ENCODE data around the gene TMEM52.
A peak's percentile ranks its signal among the peaks of the same experiment; 100 is the strongest.
"Not testable (repeated sequence)": the region's sequence is repeated elsewhere in the genome, so short reads cannot be mapped to it uniquely, and the experiment has no call there.

TMEM52 gene

GRCh38 chr1:1891349-1892078 is 27.6 kb downstream of the TMEM52 start:
- peaks cover 6% of the 10 kb centered on the region for H3K36me3 ChIP-seq
- DNase-seq = peak; percentile 59
- H3K27me3 ChIP-seq = no peaks in the 10 kb centered on the region
- peak overlapping the region; percentile 66 for H3K4me3 ChIP-seq (ENCODE audit: low read depth, low read length)
- H3K4me1 ChIP-seq = peaks cover 7% of the 10 kb centered on the region
- TF ChIP-seq CTCF (IDR thresholded peaks at IDR 0.05; ENCODE audit: low read depth, low read length) = no peak
- H3K9me3 ChIP-seq = no peaks in the 10 kb centered on the region

- H3K4me3 ChIP-seq (ENCODE audit: low read depth, low read length) = peak within 1 kb of the TSS; percentile 86
- TF ChIP-seq CTCF (IDR thresholded peaks at IDR 0.05; ENCODE audit: low read depth, low read length) = no peak
These were observed 28.4 kb downstream of the TMEM52 start, which contains the start of gene GNB1 for GRCh38 chr1:1890506-1891348. GNB1 (minus strand) TSS chr1:1891087; CDS start chr1:1825453, 65,634 bp downstream.

GRCh38 chr1:1889847-1890505 is 29.1 kb downstream of the TMEM52 start:
- Histone ChIP-seq H3K27me3 (no peaks in the 10 kb centered on the region), H3K4me3 (ENCODE audit: low read depth, low read length) (peak overlapping the region; percentile 86), H3K36me3 (peaks cover 9% of the 10 kb centered on the region), H3K4me1 (peaks cover 7% of the 10 kb centered on the region), H3K9me3 (no peaks in the 10 kb centered on the region)
- TF ChIP-seq CTCF (IDR thresholded peaks at IDR 0.05; ENCODE audit: low read depth, low read length) = no peak
- peak; percentile 46 for DNase-seq

More at GRCh38 chr1:1890506-1891348, 28.4 kb downstream of the TMEM52 start, which contains the start of gene GNB1:
- H3K36me3 ChIP-seq = peaks cover 6% of the 10 kb centered on the region
- peak; percentile 92 for DNase-seq
- no peaks in the 10 kb centered on the region for H3K9me3 ChIP-seq
- H3K27me3 ChIP-seq = no peaks in the 10 kb centered on the region
- peaks cover 7% of the 10 kb centered on the region for H3K4me1 ChIP-seq

- no peaks in the 10 kb centered on the region for H3K27me3 ChIP-seq
- H3K4me1 ChIP-seq = peaks cover 7% of the 10 kb centered on the region
- peak overlapping the region; percentile 86 for H3K4me3 ChIP-seq (ENCODE audit: low read depth, low read length)
- DNase-seq = no peak
- no peaks in the 10 kb centered on the region for H3K9me3 ChIP-seq
- H3K36me3 ChIP-seq = peaks cover 11% of the 10 kb centered on the region
- TF ChIP-seq CTCF (IDR thresholded peaks at IDR 0.05; ENCODE audit: low read depth, low read length) = no peak
These were observed 29.9 kb downstream of the TMEM52 start for GRCh38 chr1:1889090-1889750.

- H3K4me1 ChIP-seq; H3K27me3 ChIP-seq; DNase-seq; H3K4me3 ChIP-seq (ENCODE audit: low read depth, low read length); H3K9me3 ChIP-seq: not testable (repeated sequence)
- H3K36me3 ChIP-seq = peaks cover 22% of the 10 kb centered on the region
These were observed 35.2 kb downstream of the TMEM52 start for GRCh38 chr1:1883890-1884289.
